Spleen (tissue), 7 donors: ENCODE data around the gene ISM2.

Experiments
- CTCF ChIP-seq, 11 experiments: fragments of 200-600 bp in 7 of 11; fragments of 450-650 bp in 4 of 11; sonication (generic) in 4 of 11; IDR thresholded peaks in 8 of 11; conservative IDR thresholded peaks in 3 of 11; 1 replicate in 7 of 11; 2 replicates in 4 of 11; pipeline versions ENCODE4 v1.4.0 to v1.8.0; 2016 to 2021; ENCODE audit warnings: antibody characterized with exemption in 11 of 11, inconsistent platforms in 4 of 11, mild to moderate bottlenecking in 1 of 11
- POLR2A ChIP-seq, 3 donors: fragments of 450-650 bp; IDR thresholded peaks; one replicate each; pipeline ENCODE4 v1.5.1; 2017; ENCODE audit warnings: antibody characterized with exemption in 3 of 3, mild to moderate bottlenecking in 1 of 3
- donor health status: DM: no; HTN: no; CAD: no; lungs with moderate emphysema.
- donor health status: DM: no; HTN: no; CAD: no.
- donor health status: DM: no; HTN: no; CAD: no.

DNA sequence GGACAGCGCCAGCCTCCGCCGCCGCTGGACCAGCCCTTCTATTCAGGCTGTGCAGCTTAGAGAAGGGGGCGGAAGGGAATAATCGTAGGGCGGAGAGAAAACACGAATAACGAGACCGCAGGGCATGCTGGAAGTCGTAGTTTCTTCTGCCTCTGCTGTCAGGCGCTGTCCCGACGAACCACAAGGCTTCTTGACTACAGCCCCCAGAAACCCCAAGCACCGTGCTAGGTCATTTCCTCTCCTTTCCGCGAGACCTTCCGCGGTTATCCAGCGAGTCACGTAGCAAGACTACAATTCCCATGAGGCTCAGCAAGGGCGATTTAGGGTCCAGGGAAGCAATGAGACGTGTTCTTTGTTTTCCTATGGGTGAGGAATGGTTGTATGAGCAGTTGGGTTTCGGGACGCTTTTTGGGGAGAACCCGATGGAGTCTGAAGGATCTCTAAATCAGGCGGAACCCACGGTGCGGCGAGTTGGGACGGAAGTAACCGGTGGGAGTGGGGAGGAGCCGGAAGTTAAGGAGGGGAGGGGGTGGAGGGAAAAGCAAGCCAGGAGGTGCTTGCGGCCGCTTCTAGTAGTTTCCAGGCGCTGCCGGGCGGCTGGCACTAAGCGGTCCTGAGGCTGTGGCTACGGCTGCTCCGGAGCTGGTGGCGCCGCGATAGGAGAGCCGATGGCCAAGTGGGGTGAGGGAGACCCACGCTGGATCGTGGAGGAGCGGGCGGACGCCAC lies 40.9 kb downstream of the ISM2 start, which contains the start of the genes AHSA1 and VIPAS39:
- peak in 4 of 11 experiments; percentile 1 to 39 (median 22) for TF ChIP-seq CTCF (IDR thresholded peaks at IDR 0.05 in 8 of 11, conservative IDR thresholded peaks at IDR 0.05 in 3 of 11)
- peak in 2 of 3 donors; percentile 6 to 22 for TF ChIP-seq POLR2A (IDR thresholded peaks at IDR 0.05)
